ENCODE results near the gene GPLD1. TPM values are rescaled to one million over a fixed set of nuclear protein-coding genes. Genes with fewer than 3 reads are reported as not detected.

Gene GPLD1
- total and polyA plus RNA-seq, 9 of the 15 experiments (the other 6 are each of a cell fraction or from before 2014, with no cell fraction given) = 0.11 to 1.3 (median 0.82) TPM

DNA sequence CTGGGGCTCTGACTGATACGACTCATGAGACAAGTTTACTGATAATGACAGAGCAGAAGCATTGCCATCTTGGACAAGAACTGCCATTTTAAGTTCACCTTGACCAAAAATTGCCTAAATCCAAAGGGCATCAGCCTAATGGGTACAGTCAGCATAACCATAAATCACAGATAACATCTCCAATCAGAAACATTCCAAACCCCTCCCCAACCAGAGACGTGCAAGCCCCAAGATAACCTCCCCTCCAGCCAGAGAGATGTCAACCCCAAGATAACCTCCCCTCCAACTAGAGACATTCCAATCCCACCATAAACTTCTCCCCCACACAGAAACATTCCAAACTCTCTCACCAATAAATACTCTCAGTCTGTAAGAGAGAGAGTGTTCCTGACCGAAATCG lies 10.5 kb downstream of the GPLD1 start:
- CTCF ChIA-PET (ENCODE audit: low intra/inter-chr PET ratio) = no interaction called here
- TF ChIP-seq RB1 (IDR thresholded peaks at IDR 0.05; ENCODE audit: low read depth) = no peak
- peak; percentile 43 for TF ChIP-seq CBFA2T3 (IDR thresholded peaks at IDR 0.05)
- no peak for TF ChIP-seq BRCA1 (IDR thresholded peaks at IDR 0.05)
- TF ChIP-seq BRCA1 (CRISPR knock-in tag; IDR thresholded peaks at IDR 0.05) = no peak
- no peak for TF ChIP-seq GABPB2 (CRISPR knock-in tag; conservative IDR thresholded peaks at IDR 0.05)
- 0 out of 2 replicates have a peak, but pooled peaks have one; percentile 16 for TF ChIP-seq DPF2 (IDR thresholded peaks at IDR 0.05)
- TF ChIP-seq FOXP1 (CRISPR knock-in tag; IDR thresholded peaks at IDR 0.05) = no peak
- TF ChIP-seq MEIS2 (IDR thresholded peaks at IDR 0.05; ENCODE audit: partially characterized antibody) = peak; percentile 74
- TF ChIP-seq KDM1A (IDR thresholded peaks at IDR 0.05) = peak; percentile 28 to 30; a peak in 2 of 4 replicates
- TF ChIP-seq USF1 (CRISPR knock-in tag; IDR thresholded peaks at IDR 0.05) = no peak
- TF ChIP-seq ZNF699 (CRISPR knock-in tag; IDR thresholded peaks at IDR 0.05; ENCODE audit: insufficient replicate concordance) = no peak
- TF ChIP-seq POLR2AphosphoS2 (IDR thresholded peaks at IDR 0.05; ENCODE audit: low read length) = no peak
- TF ChIP-seq ZNF24 (IDR thresholded peaks at IDR 0.05) = no peak
- no peak for TF ChIP-seq ZMIZ1 (IDR thresholded peaks at IDR 0.05; ENCODE audit: low read depth in 2 of 2, low read length in 2 of 2)
- no peak for TF ChIP-seq SNIP1 (IDR thresholded peaks at IDR 0.05; ENCODE audit: low read depth)
- no peak for TF ChIP-seq LCOR (CRISPR knock-in tag; IDR thresholded peaks at IDR 0.05)
- TF ChIP-seq SUPT5H (IDR thresholded peaks at IDR 0.05) = no peak
- TF ChIP-seq TGIF2 (CRISPR knock-in tag; IDR thresholded peaks at IDR 0.05) = no peak
- TF ChIP-seq SIN3A (IDR thresholded peaks at IDR 0.05; ENCODE audit: borderline replicate concordance in 2 of 2, control insufficient read depth in 1 of 2, low read depth in 2 of 2, low read length in 2 of 2) = no peak

More for the DNA sequence above, 10.5 kb downstream of the GPLD1 start:
- Histone ChIP-seq H3K36me3 (ENCODE audit: control insufficient read depth, insufficient read depth, low read length) (no peaks in the 10 kb centered on the region), H3K9me3 (replicated peaks; ENCODE audit: control insufficient read depth, insufficient read depth, low read depth, low read length) (0 out of 2 replicates have a peak, but pooled peaks cover 2% of the 10 kb centered on the region), H3K79me2 (ENCODE audit: control insufficient read depth, insufficient read depth, low read length) (no peaks in the 10 kb centered on the region), H3K27me3 (ENCODE audit: control insufficient read depth in 2 of 2, insufficient read depth in 2 of 2, low read length in 2 of 2) (no peaks in the 10 kb centered on the region), H2AFZ (ENCODE audit: low read depth, low read length) (no peak overlapping the region), H3K9me1 (ENCODE audit: control insufficient read depth, insufficient read depth, low read length) (no peaks in the 10 kb centered on the region), H4K20me1 (replicated peaks; ENCODE audit: control insufficient read depth, insufficient read depth, low read length) (no peaks in the 10 kb centered on the region), H3K9ac (ENCODE audit: insufficient read depth in 1 of 2, low read depth in 2 of 2, low read length in 2 of 2) (no peak overlapping the region), H3K4me1 (replicated peaks in 1 of 2; ENCODE audit: control insufficient read depth in 2 of 2, insufficient read depth in 2 of 2, low read length in 2 of 2) (no peaks in the 10 kb centered on the region), H3K4me3 (no peak overlapping the region), H3K27ac (ENCODE audit: extremely low read depth, low read depth, low read length) (no peak overlapping the region), H3K4me2 (ENCODE audit: insufficient read depth, low read length) (no peak overlapping the region)
- no TSS peak for BruUV-seq (replicated peaks)
- intact Hi-C loops (cut with micrococcal nuclease) (no loop called here), in situ Hi-C loops (cut with MboI) (no loop called here)
- FAIRE-seq (no peak), ATAC-seq (no peak), DNase-seq (ENCODE audit: extremely low read depth in 1 of 4, low spot score in 3 of 4) (no peak)
- 24% methylated on average over 4 of the region's 4 CpGs for WGBS (ENCODE audit: insufficient coverage, low coverage, missing lambda C conversion rate)
- POLR2A ChIA-PET = interaction anchor here (1.2 to 1.6 kb wide), 4 partner anchors 9 to 23 kb away, joined by 3 to 5 read pairs (median 4); no protein-coding TSS in a partner anchor
